Activated naive CD8-positive, alpha-beta T cell treated with anti-CD3 and anti-CD28 coated beads, Interleukin-2, amount 10 ng/mL, durations not matched to agents 7 days and 5 days (primary cell): ENCODE data around the gene ZNF786. TPM values are rescaled to one million over a fixed set of nuclear protein-coding genes. Genes with fewer than 3 reads are reported as not detected.
A peak's percentile ranks its signal among the peaks of the same experiment; 100 is the strongest.

ENCODE experiments used
- ATAC-seq: fragments of 150-1000 bp; cut with Tn5 transposase; one replicate; pipeline ENCODE4 v1.10.0; 2021; ENCODE audit warnings: low read depth, moderate library complexity
- POLR2A ChIA-PET: fragments of 350-600 bp; sonication (Branson Sonifier 250); formaldehyde crosslinking; loops from one replicate; lab custom pipeline; 2021; ENCODE audit warnings: antibody characterized with exemption; lab: Charles Lee
- DNase-seq: peaks from one replicate; pipeline ENCODE4 v3.0.0; 2021
- H3K27ac Mint-ChIP-seq: one replicate; pipeline ENCODE4 v1.8.0; 2022; ENCODE audit warnings: mild to moderate bottlenecking, mixed read lengths
- H3K27me3 Mint-ChIP-seq: one replicate; pipeline ENCODE4 v1.8.0; 2022; ENCODE audit warnings: mild to moderate bottlenecking, moderate library complexity, mixed read lengths
- H3K36me3 Mint-ChIP-seq: one replicate; pipeline ENCODE4 v1.8.0; 2021; ENCODE audit warnings: mild to moderate bottlenecking, mixed read lengths
- H3K4me1 Mint-ChIP-seq: one replicate; pipeline ENCODE4 v1.8.0; 2021; ENCODE audit warnings: mixed read lengths
- H3K4me3 Mint-ChIP-seq: one replicate; pipeline ENCODE4 v1.8.0; 2022; ENCODE audit warnings: mild to moderate bottlenecking, moderate library complexity, mixed read lengths
- H3K9me3 Mint-ChIP-seq: one replicate; pipeline ENCODE4 v1.8.0; 2021; ENCODE audit warnings: mixed read lengths
- total RNA-seq, 2 experiments: library from RNA; stranded (reverse); gene quantifications; one replicate each; pipeline ENCODE4 v1.2.3, GENCODE V29; 2021

The ZNF786 gene
- total RNA-seq, 2 experiments from 2014 or later = 9.5 to 10.3 TPM

- POLR2A ChIA-PET = no interaction called here
- peaks cover 15% of the 10 kb centered on the region for H3K4me1 Mint-ChIP-seq
- H3K4me3 Mint-ChIP-seq = no peak overlapping the region
- no peaks in the 10 kb centered on the region for H3K9me3 Mint-ChIP-seq
- no peaks in the 10 kb centered on the region for H3K27me3 Mint-ChIP-seq
- peaks cover 24% of the 10 kb centered on the region for H3K36me3 Mint-ChIP-seq
- DNase-seq = no peak
- ATAC-seq = no peak
- H3K27ac Mint-ChIP-seq = peak overlapping the region; percentile 26
Measured at GRCh38 chr7:149020483-149020882, 70.0 kb downstream of the ZNF786 start.

Other genes with a start within 250 kb of the ZNF786 start
- gene EZH2, start 206.4 kb downstream of the ZNF786 start, total RNA-seq = 10 to 100 TPM; 73.8 to 76.6 TPM
- gene PDIA4, start 62.2 kb downstream of the ZNF786 start, total RNA-seq = 10 to 100 TPM; 56.6 to 56.8 TPM
- gene ZNF425, start 35.6 kb upstream of the ZNF786 start, total RNA-seq = 1 to 10 TPM; 1.0 to 1.4 TPM
- 10 to 100 TPM; 15.0 to 15.6 TPM for gene ZNF398, start 56.7 kb upstream of the ZNF786 start, total RNA-seq
- 10 to 100 TPM; 24.7 to 26.2 TPM for gene ZNF282, start 104.8 kb upstream of the ZNF786 start, total RNA-seq
- gene ZNF212, start 148.9 kb upstream of the ZNF786 start, total RNA-seq = 10 to 100 TPM; 14.6 to 15.5 TPM
- gene ZNF783, start 171.5 kb upstream of the ZNF786 start, total RNA-seq = 10 to 100 TPM; 22.0 to 23.7 TPM